ENCODE results near the gene CNPY2.

DNA sequence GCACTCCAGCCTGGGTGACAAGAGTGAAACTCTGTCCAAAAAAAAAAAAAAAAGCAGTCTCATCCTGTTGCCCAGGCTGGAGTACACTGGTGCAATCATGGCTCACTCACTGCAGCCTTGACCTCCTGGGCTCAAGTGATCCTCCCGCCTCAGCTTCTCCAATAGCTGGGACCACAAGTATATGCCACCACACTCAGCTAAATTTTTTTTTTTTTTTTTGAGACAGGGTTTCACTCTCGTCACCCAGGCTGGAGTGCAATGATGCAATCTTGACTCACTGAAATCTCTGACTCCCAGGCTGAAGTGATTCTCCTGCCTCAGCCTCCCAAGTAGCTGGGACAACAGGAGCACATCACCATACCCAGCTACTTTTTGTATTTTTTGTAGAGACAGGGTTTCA is 5.2 kb upstream of the CNPY2 start:
- TF ChIP-seq, protein P1, sequence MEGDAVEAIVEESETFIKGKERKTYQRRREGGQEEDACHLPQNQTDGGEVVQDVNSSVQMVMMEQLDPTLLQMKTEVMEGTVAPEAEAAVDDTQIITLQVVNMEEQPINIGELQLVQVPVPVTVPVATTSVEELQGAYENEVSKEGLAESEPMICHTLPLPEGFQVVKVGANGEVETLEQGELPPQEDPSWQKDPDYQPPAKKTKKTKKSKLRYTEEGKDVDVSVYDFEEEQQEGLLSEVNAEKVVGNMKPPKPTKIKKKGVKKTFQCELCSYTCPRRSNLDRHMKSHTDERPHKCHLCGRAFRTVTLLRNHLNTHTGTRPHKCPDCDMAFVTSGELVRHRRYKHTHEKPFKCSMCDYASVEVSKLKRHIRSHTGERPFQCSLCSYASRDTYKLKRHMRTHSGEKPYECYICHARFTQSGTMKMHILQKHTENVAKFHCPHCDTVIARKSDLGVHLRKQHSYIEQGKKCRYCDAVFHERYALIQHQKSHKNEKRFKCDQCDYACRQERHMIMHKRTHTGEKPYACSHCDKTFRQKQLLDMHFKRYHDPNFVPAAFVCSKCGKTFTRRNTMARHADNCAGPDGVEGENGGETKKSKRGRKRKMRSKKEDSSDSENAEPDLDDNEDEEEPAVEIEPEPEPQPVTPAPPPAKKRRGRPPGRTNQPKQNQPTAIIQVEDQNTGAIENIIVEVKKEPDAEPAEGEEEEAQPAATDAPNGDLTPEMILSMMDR (IDR thresholded peaks at IDR 0.05) = no peak
- TF ChIP-seq POLR2A (IDR thresholded peaks at IDR 0.05) = no peak

Measured in body of pancreas (tissue), 4 donors.